GM21576 (cell line): ENCODE results near the gene APOD.
"Not testable (repeated sequence)": the region's sequence is repeated elsewhere in the genome, so short reads cannot be mapped to it uniquely, and the experiment has no call there.

Source experiments
- ATAC-seq: cut with Tn5 transposase; IDR thresholded peaks from one replicate; pipeline ENCODE4 v1.9.1; 2021; ENCODE audit warnings: mild to moderate bottlenecking, moderate library complexity; ENCODE audit not compliant: unreplicated experiment

Gene APOD

DNA sequence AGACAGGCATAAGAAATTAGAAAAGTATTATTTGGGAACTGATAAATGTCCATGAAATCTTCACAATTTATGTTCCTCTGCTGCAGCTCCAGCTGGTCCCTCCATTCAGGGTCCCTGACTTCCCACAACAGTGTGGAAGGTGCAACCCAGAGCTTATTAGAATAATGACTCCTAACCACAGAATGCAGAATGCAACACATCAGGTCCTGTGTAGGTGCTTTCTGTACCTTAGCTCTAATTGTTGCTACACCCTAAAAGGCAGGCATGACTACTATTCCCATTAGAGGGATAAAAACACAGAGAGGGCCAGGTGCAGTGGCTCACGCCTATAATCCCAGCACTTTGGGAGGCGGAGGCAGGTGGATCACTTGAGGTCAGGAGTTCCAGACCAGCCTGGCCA lies 6.6 kb upstream of the APOD start:
- not testable (repeated sequence) for ATAC-seq

- ATAC-seq, result not testable (repeated sequence)
These were observed 6.1 kb upstream of the APOD start for GRCh38 chr3:195589796-195590195.

GRCh38 chr3:195587824-195588223 lies 4.1 kb upstream of the APOD start:
- ATAC-seq, result no peak

GRCh38 chr3:195587406-195587805 lies 3.7 kb upstream of the APOD start:
- ATAC-seq, result no peak

DNA sequence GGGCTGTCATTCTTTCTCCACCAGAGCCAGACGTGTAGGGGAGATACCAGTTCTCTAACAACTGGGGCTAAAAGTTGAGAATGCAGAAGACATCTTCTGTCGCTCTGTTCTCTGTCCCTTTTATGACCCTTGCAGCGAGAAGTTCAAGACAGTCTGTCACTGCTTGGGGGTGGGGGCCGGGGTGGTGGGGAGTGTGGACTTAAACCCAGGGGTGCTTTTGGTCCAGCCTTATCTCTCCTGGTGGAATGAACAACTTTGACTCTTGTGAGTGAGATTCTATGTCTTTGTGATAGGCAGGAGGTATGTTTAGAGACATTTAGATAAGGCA lies 767 bp upstream of the APOD start:
- no peak for ATAC-seq

DNA sequence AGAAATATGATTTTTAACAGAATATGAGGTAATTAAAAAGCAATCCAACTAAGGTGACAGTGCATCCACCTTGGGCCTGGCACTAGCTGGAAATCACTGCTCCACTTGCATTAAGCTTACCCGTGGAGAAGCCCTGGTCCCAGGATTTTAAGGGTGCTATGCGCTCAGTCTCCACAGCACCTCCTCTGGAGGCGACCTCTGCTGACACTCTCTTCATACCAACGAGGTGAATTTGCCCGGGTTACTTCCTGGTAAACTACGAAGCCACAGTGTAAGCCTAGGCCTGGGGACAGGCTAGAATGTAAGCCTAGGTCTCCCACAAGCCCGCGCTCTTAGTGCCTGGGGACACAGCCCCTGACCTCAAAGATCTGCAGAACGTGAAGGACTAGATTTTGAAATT lies 793 bp downstream of the APOD start:
- ATAC-seq, result no peak

DNA sequence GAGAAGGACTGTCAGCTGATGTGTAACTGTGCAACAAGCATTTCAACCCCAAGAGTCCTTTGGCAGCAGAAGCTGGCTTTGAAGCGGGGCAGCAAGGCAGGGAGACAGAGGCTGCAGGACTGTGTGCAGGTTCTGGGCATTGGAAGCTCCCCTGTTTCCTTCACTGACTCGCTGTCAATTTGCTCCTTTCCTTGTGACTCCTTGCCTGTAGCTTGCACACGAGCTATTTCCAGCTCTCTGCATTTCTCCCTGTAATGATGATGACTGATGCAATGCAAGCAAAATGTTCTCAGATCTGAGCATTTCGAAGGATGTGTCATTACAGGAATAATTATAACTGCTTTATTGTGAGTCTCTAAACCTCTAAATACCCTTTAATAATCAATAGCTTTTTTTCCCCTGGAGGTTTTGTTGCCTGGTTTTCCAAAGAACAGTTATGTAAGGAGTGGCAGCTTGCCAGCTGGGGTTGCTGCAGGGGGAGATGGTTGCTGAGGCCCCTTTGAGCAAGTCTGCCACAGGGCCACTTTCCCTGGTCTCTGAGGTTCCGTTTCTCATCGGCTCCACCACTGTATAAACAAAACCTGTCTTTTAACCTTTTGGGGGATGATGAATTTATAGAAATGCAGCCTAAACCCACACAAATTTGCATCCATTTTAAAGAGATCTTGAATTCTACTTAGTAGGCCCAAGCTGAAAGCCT lies 2.8 kb downstream of the APOD start:
- no peak for ATAC-seq

GRCh38 chr3:195579281-195579680 lies 4.5 kb downstream of the APOD start:
- ATAC-seq, result no peak

GRCh38 chr3:195578565-195578964 lies 5.2 kb downstream of the APOD start:
- ATAC-seq, result no peak

GRCh38 chr3:195577645-195578177 lies 6.0 kb downstream of the APOD start:
- no peak for ATAC-seq

DNA sequence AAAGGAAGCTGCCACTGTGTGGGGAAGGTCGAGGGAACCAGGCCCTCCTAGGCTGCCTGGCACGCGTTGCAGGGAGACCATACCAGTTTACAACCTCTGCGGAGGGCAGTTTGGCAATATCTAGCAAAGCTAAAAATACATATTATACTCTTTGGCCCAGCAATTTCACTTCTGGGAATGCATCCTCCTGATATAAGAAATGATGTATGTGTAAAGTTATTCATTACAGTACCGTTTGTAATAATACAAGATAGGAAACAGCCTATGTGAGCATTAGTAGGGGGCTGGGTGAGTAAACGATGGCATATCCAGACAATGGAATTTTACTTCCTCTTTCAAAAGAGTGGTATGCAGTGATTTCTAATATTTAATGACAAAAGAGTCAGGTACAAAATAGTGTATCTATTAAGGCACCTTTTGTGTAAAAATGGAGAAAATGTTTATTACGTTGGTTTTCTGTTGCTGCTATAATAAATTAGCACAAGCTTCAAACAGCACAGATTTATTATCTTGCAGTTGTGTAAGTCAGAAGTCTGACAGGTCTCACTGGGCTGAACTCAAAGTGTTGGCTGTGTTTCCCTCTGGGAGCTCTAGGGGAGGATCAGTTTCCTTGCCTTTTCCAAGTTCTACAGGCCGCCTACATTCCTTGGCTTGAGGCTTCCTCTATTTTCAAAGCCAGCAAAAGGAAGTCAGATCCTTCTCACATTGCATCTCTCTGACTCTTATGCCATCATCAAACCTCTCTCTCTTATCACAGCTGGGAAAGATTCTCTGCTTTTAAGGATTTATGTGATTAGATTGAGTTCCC lies 9.0 kb downstream of the APOD start:
- ATAC-seq, result no peak

GRCh38 chr3:195573611-195574496 lies 9.9 kb downstream of the APOD start:
- ATAC-seq, result no peak

DNA sequence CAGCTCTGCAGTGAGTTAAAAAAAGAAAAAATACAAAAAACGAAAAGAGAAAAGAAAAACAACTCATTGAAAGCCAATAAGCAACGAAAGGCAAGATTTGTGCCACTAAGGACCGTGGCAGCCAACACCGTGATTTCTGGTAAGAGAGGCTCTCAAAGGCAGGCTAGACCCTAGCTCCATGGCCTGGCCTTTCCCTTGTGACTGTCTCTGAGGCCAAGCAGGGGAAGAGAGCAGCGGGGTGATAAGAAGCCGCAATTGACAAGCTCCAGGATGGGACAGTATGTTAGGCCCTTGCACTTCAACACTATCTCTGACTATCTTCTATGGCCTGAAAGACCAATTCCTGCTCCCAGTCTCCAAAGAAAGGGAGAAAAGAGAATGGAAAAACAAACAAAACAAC lies 12.4 kb downstream of the APOD start:
- ATAC-seq, result no peak

GRCh38 chr3:195570912-195571311 lies 12.8 kb downstream of the APOD start:
- no peak for ATAC-seq

GRCh38 chr3:195570344-195570743 lies 13.4 kb downstream of the APOD start:
- no peak for ATAC-seq

DNA sequence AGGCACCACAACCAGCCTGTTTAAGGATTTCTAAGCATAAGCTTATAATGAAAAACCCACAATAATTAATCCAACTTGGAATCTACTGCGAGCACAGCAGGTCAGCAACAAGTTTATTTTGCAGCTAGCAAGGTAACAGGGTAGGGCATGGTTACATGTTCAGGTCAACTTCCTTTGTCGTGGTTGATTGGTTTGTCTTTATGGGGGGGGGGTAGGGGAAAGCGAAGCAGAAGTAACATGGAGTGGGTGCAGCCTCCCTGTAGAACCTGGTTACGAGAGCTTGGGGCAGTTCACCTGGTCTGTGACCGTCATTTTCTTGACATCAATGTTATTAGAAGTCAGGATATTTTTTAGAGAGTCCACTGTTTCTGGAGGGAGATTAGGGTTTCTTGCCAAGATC lies 15.1 kb downstream of the APOD start:
- ATAC-seq, result no peak

DNA sequence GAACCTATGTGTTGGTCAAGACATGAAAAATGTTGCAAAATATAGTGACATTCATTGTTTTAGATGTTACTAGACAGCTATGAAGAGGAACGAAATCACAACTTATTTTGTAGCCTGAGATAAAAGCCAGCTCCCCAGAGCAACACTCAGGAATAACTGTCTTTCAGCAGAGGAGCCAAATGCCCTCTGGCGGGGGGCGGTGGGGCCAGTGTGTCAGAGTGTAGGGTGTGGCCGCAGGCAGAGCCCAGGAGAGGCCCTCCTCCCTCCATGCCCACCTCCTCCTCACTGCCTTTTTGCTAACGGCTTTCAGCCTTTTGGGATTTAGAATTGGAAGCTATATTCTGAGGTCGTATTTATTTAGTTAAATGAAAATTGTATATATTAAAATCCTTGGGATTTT lies 16.9 kb downstream of the APOD start:
- no peak for ATAC-seq

DNA sequence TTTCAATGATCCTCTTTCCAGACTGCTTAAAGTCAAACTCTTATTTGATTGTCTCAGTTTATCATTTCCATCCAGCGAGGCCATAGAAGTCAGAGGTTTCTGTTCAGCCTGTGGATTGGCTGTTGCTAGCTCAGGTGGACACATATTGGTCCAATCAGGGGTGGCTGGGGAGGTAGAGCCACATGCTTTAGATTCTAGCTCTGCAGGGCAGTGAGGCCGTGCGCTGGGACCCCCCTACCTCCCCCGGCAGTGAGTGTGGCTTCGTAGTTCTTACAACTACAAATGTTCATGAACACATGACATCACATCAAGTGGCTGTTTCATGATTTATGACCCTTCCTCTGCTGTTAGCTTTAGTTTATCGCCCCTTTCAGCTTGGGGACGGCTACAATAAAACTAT lies 18.0 kb downstream of the APOD start:
- ATAC-seq, result no peak

- ATAC-seq, result no peak
These were observed 20.4 kb downstream of the APOD start for GRCh38 chr3:195563317-195563716.

GRCh38 chr3:195559723-195560409 lies 23.9 kb downstream of the APOD start:
- no peak for ATAC-seq

GRCh38 chr3:195558602-195559001 lies 25.1 kb downstream of the APOD start:
- no peak for ATAC-seq
